Astrocyte (in vitro differentiated cells and primary cell): ENCODE data around the gene IQGAP3.

Source experiments
- EZH2 ChIP-seq: IDR thresholded peaks from 2 replicates; pipeline ENCODE4 v1.6.1; 2012; ENCODE audit warnings: mild to moderate bottlenecking, low read length, inconsistent platforms; ENCODE audit not compliant: insufficient read depth
- TF ChIP-seq, protein P1 (sequence below): IDR thresholded peaks from 2 replicates; pipeline ENCODE4 v1.5.1; 2011; ENCODE audit warnings: low read depth, mild to moderate bottlenecking, inconsistent platforms, low read length, moderate library complexity; ENCODE audit not compliant: insufficient read depth

DNA sequence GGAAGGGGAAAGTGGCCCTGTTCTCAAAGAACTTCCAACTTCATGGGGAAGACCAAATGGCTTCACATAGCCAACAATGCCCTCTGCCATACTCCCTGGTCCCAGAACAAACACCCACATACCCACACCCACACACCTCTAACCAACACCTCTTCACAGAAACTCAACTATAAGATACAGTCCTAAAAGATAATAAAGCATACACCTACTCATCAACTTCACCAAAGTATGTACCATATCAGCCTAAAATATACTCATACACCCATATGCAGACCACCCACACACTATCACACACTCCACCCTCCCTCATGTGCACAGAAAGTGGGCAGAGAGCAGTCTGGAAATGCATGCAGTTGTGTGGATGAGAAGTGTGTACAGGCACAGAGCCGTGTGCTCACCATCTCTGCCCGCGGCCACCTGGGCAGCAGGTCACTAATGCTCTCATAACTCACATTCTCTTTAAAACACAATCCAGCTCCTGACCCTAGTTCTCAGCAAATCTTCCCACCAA lies 27.7 kb downstream of the IQGAP3 start:
- TF ChIP-seq, protein P1, sequence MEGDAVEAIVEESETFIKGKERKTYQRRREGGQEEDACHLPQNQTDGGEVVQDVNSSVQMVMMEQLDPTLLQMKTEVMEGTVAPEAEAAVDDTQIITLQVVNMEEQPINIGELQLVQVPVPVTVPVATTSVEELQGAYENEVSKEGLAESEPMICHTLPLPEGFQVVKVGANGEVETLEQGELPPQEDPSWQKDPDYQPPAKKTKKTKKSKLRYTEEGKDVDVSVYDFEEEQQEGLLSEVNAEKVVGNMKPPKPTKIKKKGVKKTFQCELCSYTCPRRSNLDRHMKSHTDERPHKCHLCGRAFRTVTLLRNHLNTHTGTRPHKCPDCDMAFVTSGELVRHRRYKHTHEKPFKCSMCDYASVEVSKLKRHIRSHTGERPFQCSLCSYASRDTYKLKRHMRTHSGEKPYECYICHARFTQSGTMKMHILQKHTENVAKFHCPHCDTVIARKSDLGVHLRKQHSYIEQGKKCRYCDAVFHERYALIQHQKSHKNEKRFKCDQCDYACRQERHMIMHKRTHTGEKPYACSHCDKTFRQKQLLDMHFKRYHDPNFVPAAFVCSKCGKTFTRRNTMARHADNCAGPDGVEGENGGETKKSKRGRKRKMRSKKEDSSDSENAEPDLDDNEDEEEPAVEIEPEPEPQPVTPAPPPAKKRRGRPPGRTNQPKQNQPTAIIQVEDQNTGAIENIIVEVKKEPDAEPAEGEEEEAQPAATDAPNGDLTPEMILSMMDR = no peak
- TF ChIP-seq EZH2 = no peak
